Measurements from ENCODE around the gene PCDHGA6. TPM values are rescaled to one million over a fixed set of nuclear protein-coding genes. Genes with fewer than 3 reads are reported as not detected.
A peak's percentile ranks its signal among the peaks of the same experiment; 100 is the strongest.
"Not testable (repeated sequence)": the region's sequence is repeated elsewhere in the genome, so short reads cannot be mapped to it uniquely, and the experiment has no call there.

PCDHGA6 gene
- polyA plus RNA-seq, 1 donor from 2014 or later: 0.09 TPM

DNA sequence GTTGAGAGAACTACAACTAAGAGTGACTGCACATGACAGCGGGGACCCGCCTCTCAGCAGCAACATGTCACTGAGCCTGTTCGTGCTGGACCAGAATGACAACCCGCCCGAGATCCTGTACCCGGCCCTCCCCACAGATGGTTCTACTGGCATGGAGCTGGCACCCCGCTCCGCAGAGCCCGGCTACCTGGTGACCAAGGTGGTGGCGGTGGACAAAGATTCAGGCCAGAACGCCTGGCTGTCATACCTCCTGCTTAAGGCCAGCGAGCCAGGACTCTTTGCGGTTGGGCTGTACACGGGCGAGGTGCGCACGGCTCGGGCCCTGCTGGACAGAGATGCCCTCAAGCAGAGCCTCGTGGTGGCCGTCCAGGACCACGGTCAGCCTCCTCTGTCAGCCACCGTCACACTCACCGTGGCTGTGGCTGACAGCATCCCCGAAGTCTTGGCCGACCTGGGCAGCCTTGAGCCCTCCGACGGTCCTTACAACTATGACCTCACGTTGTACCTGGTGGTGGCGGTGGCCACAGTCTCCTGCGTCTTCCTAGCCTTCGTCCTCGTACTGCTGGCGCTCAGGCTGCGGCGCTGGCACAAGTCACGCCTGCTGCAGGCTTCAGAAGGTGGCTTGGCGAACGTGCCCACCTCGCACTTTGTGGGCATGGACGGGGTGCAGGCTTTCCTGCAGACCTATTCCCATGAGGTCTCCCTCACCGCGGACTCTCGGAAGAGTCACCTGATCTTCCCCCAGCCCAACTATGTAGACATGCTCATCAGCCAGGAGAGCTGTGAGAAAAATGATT, 11.0 kb downstream of the PCDHGA6 start:
- H3K9me3 ChIP-seq (ENCODE audit: low read length): peaks cover 31% of the 10 kb centered on the region
- no peaks in the 10 kb centered on the region for H4K20me1 ChIP-seq (ENCODE audit: insufficient read depth)
- no peaks in the 10 kb centered on the region for H3F3A ChIP-seq (ENCODE audit: insufficient read depth, low read length, poor library complexity, severe bottlenecking)
- no peaks in the 10 kb centered on the region for H3K27me3 ChIP-seq (ENCODE audit: insufficient read depth, low read depth, low read length)
- no peaks in the 10 kb centered on the region for H3K9me2 ChIP-seq (ENCODE audit: insufficient read depth, low read length)
- H3K79me2 ChIP-seq (replicated peaks; ENCODE audit: insufficient read depth, low read length): no peaks in the 10 kb centered on the region
- no peak overlapping the region for H2AFZ ChIP-seq (ENCODE audit: low read depth, low read length)
- TF ChIP-seq TAF1 (IDR thresholded peaks at IDR 0.05; ENCODE audit: low read depth) (no peak), EZH2 (IDR thresholded peaks at IDR 0.05; ENCODE audit: borderline replicate concordance, insufficient read depth, low read length, poor library complexity, severe bottlenecking) (no peak), SMC3 (conservative IDR thresholded peaks at IDR 0.05; ENCODE audit: poor library complexity) (no peak), EP300 (conservative IDR thresholded peaks at IDR 0.05; ENCODE audit: poor library complexity, severe bottlenecking) (no peak), MXI1 (conservative IDR thresholded peaks at IDR 0.05; ENCODE audit: poor library complexity, severe bottlenecking) (no peak), POLR2AphosphoS5 (IDR thresholded peaks at IDR 0.05) (no peak), RAD21 (conservative IDR thresholded peaks at IDR 0.05) (no peak)
- TF ChIP-seq, protein P1, sequence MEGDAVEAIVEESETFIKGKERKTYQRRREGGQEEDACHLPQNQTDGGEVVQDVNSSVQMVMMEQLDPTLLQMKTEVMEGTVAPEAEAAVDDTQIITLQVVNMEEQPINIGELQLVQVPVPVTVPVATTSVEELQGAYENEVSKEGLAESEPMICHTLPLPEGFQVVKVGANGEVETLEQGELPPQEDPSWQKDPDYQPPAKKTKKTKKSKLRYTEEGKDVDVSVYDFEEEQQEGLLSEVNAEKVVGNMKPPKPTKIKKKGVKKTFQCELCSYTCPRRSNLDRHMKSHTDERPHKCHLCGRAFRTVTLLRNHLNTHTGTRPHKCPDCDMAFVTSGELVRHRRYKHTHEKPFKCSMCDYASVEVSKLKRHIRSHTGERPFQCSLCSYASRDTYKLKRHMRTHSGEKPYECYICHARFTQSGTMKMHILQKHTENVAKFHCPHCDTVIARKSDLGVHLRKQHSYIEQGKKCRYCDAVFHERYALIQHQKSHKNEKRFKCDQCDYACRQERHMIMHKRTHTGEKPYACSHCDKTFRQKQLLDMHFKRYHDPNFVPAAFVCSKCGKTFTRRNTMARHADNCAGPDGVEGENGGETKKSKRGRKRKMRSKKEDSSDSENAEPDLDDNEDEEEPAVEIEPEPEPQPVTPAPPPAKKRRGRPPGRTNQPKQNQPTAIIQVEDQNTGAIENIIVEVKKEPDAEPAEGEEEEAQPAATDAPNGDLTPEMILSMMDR (IDR thresholded peaks at IDR 0.05; ENCODE audit: poor library complexity, severe bottlenecking): no peak
- TF ChIP-seq, protein P2, sequence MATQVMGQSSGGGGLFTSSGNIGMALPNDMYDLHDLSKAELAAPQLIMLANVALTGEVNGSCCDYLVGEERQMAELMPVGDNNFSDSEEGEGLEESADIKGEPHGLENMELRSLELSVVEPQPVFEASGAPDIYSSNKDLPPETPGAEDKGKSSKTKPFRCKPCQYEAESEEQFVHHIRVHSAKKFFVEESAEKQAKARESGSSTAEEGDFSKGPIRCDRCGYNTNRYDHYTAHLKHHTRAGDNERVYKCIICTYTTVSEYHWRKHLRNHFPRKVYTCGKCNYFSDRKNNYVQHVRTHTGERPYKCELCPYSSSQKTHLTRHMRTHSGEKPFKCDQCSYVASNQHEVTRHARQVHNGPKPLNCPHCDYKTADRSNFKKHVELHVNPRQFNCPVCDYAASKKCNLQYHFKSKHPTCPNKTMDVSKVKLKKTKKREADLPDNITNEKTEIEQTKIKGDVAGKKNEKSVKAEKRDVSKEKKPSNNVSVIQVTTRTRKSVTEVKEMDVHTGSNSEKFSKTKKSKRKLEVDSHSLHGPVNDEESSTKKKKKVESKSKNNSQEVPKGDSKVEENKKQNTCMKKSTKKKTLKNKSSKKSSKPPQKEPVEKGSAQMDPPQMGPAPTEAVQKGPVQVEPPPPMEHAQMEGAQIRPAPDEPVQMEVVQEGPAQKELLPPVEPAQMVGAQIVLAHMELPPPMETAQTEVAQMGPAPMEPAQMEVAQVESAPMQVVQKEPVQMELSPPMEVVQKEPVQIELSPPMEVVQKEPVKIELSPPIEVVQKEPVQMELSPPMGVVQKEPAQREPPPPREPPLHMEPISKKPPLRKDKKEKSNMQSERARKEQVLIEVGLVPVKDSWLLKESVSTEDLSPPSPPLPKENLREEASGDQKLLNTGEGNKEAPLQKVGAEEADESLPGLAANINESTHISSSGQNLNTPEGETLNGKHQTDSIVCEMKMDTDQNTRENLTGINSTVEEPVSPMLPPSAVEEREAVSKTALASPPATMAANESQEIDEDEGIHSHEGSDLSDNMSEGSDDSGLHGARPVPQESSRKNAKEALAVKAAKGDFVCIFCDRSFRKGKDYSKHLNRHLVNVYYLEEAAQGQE (IDR thresholded peaks at IDR 0.05; ENCODE audit: borderline replicate concordance): no peak
- no peak overlapping the region for H3K9ac ChIP-seq (ENCODE audit: low read length)
- H3K4me3 ChIP-seq (ENCODE audit: low read length): no peak overlapping the region
- H3K27ac ChIP-seq (ENCODE audit: low read length): no peak overlapping the region
- H3K36me3 ChIP-seq (ENCODE audit: insufficient read depth, low read length): no peaks in the 10 kb centered on the region
- no peak overlapping the region for H3K4me2 ChIP-seq (ENCODE audit: low read length)

DNA sequence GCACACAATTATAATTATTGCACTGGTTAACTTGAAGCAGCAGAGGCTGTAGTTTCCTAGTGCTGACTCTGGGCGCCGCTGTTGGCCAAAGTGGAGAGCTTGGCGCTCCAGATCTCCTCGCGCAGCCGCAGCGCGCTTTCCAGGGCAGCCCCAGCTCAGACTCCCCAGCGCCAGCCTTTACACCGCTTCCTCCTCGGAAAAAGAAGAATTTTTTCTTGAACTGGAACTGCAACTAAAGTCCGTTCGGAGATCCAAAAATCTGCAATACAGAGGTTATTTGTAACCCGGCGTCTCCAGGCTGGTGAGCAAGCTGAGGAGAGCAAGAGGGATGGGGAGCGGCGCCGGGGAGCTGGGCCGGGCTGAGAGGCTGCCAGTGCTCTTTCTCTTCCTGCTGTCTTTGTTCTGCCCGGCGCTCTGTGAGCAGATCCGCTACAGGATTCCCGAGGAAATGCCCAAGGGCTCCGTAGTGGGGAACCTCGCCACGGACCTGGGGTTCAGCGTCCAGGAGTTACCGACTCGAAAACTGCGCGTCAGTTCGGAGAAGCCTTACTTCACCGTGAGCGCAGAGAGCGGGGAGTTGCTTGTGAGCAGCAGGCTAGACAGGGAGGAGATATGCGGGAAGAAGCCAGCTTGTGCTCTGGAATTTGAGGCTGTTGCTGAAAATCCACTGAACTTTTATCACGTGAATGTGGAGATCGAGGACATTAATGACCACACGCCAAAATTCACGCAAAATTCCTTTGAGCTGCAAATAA, 14.0 kb downstream of the PCDHGA6 start, which contains the start of gene PCDHGB4:
TSS of gene PCDHGB4 (plus strand) at position 142 of the 755 bp plus-strand sequence. CDS start at position 329, 187 bp downstream.
- not testable (repeated sequence) for H3K79me2 ChIP-seq (replicated peaks; ENCODE audit: insufficient read depth, low read length); H3K9ac ChIP-seq (ENCODE audit: low read length); H2AFZ ChIP-seq (ENCODE audit: low read depth, low read length); H3K9me2 ChIP-seq (ENCODE audit: insufficient read depth, low read length); H3K4me2 ChIP-seq (ENCODE audit: low read length); H3K27me3 ChIP-seq (ENCODE audit: insufficient read depth, low read depth, low read length); H4K20me1 ChIP-seq (ENCODE audit: insufficient read depth); H3K36me3 ChIP-seq (ENCODE audit: insufficient read depth, low read length); H3F3A ChIP-seq (ENCODE audit: insufficient read depth, low read length, poor library complexity, severe bottlenecking)
- peak within 1 kb of the TSS; percentile 53 for H3K4me3 ChIP-seq (ENCODE audit: low read length)
- TF ChIP-seq, protein P1 (IDR thresholded peaks at IDR 0.05; ENCODE audit: poor library complexity, severe bottlenecking): peak; percentile 69
- peak; percentile 70 for TF ChIP-seq RAD21 (conservative IDR thresholded peaks at IDR 0.05)
- TF ChIP-seq SMC3 (conservative IDR thresholded peaks at IDR 0.05; ENCODE audit: poor library complexity): peak; percentile 65
- peaks cover 36% of the 10 kb centered on the region for H3K9me3 ChIP-seq (ENCODE audit: low read length)
- peak within 1 kb of the TSS; percentile 41 for H3K27ac ChIP-seq (ENCODE audit: low read length)
